Kidney epithelial cell (primary cell): ENCODE data around the gene EBPL. TPM values are rescaled to one million over a fixed set of nuclear protein-coding genes. Genes with fewer than 3 reads are reported as not detected.

Experiments used
- DNase-seq: peaks from one replicate; pipeline ENCODE4 v3.0.0-alpha.2; 2010; ENCODE audit warnings: low read depth
- H3K27me3 ChIP-seq: 2 replicates; pipeline ENCODE4 v1.6.0; 2011; ENCODE audit warnings: low read length; ENCODE audit not compliant: control insufficient read depth, insufficient read depth
- H3K36me3 ChIP-seq: 2 replicates; pipeline ENCODE4 v1.5.1; 2011; ENCODE audit warnings: low read length; ENCODE audit not compliant: control insufficient read depth, insufficient read depth
- H3K4me3 ChIP-seq: 2 replicates; pipeline ENCODE4 v1.5.1; 2011; ENCODE audit warnings: low read depth, mild to moderate bottlenecking, control low read depth, low read length
- CTCF ChIP-seq: IDR thresholded peaks from 2 replicates; pipeline ENCODE4 v1.5.1; 2011; ENCODE audit warnings: mild to moderate bottlenecking, moderate library complexity, low read length, control low read depth, inconsistent platforms; ENCODE audit not compliant: insufficient read depth, poor library complexity, severe bottlenecking
- total RNA-seq: library from RNA; depleted of rRNA; stranded (reverse); fragments of >200 nt; gene quantifications from 2 replicates; pipeline ENCODE4 v1.2.3, GENCODE V29; 2015

Gene EBPL
- total RNA-seq, 1 donor from 2014 or later = 67.2 TPM

- Histone ChIP-seq H3K4me3 (no peak overlapping the region), H3K27me3 (no peaks in the 10 kb centered on the region), H3K36me3 (no peaks in the 10 kb centered on the region)
- DNase-seq = no peak
- no peak for TF ChIP-seq CTCF
These were observed 53.1 kb downstream of the EBPL start for GRCh38 chr13:49638030-49638743.

DNA sequence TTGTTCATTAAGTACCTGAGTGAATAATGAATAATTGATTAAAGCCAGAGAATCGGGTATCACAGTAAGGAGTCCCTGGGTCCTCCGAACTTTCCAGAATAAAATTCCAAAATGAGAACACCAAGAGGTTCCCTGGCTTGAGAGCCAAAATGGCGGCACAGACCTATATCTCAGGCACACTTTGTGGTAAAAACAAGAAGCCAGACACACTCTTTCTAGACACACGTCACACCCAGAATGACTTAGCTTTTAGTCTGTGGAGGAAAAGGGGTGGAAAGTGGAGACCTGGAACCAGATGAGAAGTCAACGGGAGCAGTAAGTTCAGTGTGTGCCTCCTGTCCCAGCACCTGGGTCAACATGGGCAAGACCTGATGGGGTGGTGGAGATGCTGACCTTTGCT, 54.6 kb downstream of the EBPL start:
- H3K4me3 ChIP-seq = no peak overlapping the region
- no peaks in the 10 kb centered on the region for H3K27me3 ChIP-seq
- TF ChIP-seq CTCF = no peak
- no peaks in the 10 kb centered on the region for H3K36me3 ChIP-seq
- DNase-seq = no peak

- Histone ChIP-seq H3K27me3 (no peaks in the 10 kb centered on the region), H3K4me3 (no peak overlapping the region), H3K36me3 (no peaks in the 10 kb centered on the region)
- TF ChIP-seq CTCF = no peak
- no peak for DNase-seq
These were observed 55.5 kb downstream of the EBPL start for GRCh38 chr13:49635599-49636433.

DNA sequence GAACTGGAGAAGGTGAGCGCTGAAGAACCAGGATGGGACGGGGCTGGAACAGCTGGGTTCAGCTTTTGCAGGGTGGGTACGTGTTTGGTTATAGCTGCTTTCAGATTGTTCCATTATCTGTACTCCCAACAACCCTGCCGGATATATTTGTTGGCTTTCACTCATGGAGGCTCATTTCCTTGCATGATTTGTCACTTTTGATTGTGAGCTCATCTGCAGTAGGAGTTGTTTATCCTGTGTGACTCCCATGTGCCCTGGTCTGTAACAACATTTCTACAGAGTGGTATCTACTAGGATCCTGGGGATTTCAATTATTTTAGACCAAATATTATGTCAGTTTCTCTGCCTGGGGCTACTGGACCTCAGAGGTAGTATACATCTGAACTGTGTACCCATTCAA, 57.6 kb downstream of the EBPL start:
- no peak for TF ChIP-seq CTCF
- no peak for DNase-seq
- H3K36me3 ChIP-seq = no peaks in the 10 kb centered on the region
- no peaks in the 10 kb centered on the region for H3K27me3 ChIP-seq
- no peak overlapping the region for H3K4me3 ChIP-seq

- Histone ChIP-seq H3K27me3 (no peaks in the 10 kb centered on the region), H3K4me3 (no peak overlapping the region), H3K36me3 (no peaks in the 10 kb centered on the region)
- no peak for TF ChIP-seq CTCF
- no peak for DNase-seq
These were observed 59.1 kb downstream of the EBPL start for GRCh38 chr13:49632156-49632555.
